Measurements from ENCODE around the gene BBS2.
"Not testable (repeated sequence)": the region's sequence is repeated elsewhere in the genome, so short reads cannot be mapped to it uniquely, and the experiment has no call there.

The BBS2 gene

GRCh38 chr16:56493815-56494214 is 26.0 kb downstream of the BBS2 start:
- Histone ChIP-seq H3K4me1 (ENCODE audit: control insufficient read depth in 5 of 5, insufficient read depth in 5 of 5, low read length in 5 of 5) (no peaks in the 10 kb centered on the region), H3K27ac (ENCODE audit: low read depth, low read length) (no peak overlapping the region), H3K27me3 (ENCODE audit: control insufficient read depth in 5 of 5, insufficient read depth in 4 of 5, low read length in 5 of 5) (no peaks in the 10 kb centered on the region), H3K9ac (ENCODE audit: low read length in 5 of 5) (no peak overlapping the region), H3K36me3 (ENCODE audit: control insufficient read depth in 5 of 5, insufficient read depth in 5 of 5, low read length in 5 of 5) (peaks cover 29 to 39% (median 38%) of the 10 kb centered on the region in 5 donors), H3K9me3 (ENCODE audit: control insufficient read depth in 5 of 5, low read length in 5 of 5) (no peaks in the 10 kb centered on the region), H3K4me3 (ENCODE audit: low read depth in 1 of 5, low read length in 5 of 5) (no peak overlapping the region)

GRCh38 chr16:56493126-56493525 is 26.7 kb downstream of the BBS2 start:
- peaks cover 22 to 33% (median 31%) of the 10 kb centered on the region in 5 donors for H3K36me3 ChIP-seq (ENCODE audit: control insufficient read depth in 5 of 5, insufficient read depth in 5 of 5, low read length in 5 of 5)
- no peaks in the 10 kb centered on the region for H3K9me3 ChIP-seq (ENCODE audit: control insufficient read depth in 5 of 5, low read length in 5 of 5)
- H3K9ac ChIP-seq (ENCODE audit: low read length in 5 of 5): no peak overlapping the region
- no peak overlapping the region for H3K27ac ChIP-seq (ENCODE audit: low read depth, low read length)
- H3K4me1 ChIP-seq (ENCODE audit: control insufficient read depth in 5 of 5, insufficient read depth in 5 of 5, low read length in 5 of 5): no peaks in the 10 kb centered on the region
- no peak overlapping the region for H3K4me3 ChIP-seq (ENCODE audit: low read depth in 1 of 5, low read length in 5 of 5)
- H3K27me3 ChIP-seq (ENCODE audit: control insufficient read depth in 5 of 5, insufficient read depth in 4 of 5, low read length in 5 of 5): no peaks in the 10 kb centered on the region

- Histone ChIP-seq H3K4me3 (ENCODE audit: low read depth in 1 of 5, low read length in 5 of 5) (no peak overlapping the region), H3K36me3 (ENCODE audit: control insufficient read depth in 5 of 5, insufficient read depth in 5 of 5, low read length in 5 of 5) (peaks cover 9 to 20% (median 17%) of the 10 kb centered on the region in 5 donors), H3K27ac (ENCODE audit: low read depth, low read length) (no peak overlapping the region), H3K9ac (ENCODE audit: low read length in 5 of 5) (no peak overlapping the region), H3K27me3 (ENCODE audit: control insufficient read depth in 5 of 5, insufficient read depth in 4 of 5, low read length in 5 of 5) (no peaks in the 10 kb centered on the region), H3K4me1 (ENCODE audit: control insufficient read depth in 5 of 5, insufficient read depth in 5 of 5, low read length in 5 of 5) (no peaks in the 10 kb centered on the region), H3K9me3 (ENCODE audit: control insufficient read depth in 5 of 5, low read length in 5 of 5) (no peaks in the 10 kb centered on the region)
Measured at GRCh38 chr16:56491657-56492261, 28.1 kb downstream of the BBS2 start.

- not testable (repeated sequence) for H3K9me3 ChIP-seq (ENCODE audit: control insufficient read depth in 5 of 5, low read length in 5 of 5); H3K4me3 ChIP-seq (ENCODE audit: low read depth in 1 of 5, low read length in 5 of 5); H3K4me1 ChIP-seq (ENCODE audit: control insufficient read depth in 5 of 5, insufficient read depth in 5 of 5, low read length in 5 of 5); H3K27me3 ChIP-seq (ENCODE audit: control insufficient read depth in 5 of 5, insufficient read depth in 4 of 5, low read length in 5 of 5); H3K27ac ChIP-seq (ENCODE audit: low read depth, low read length); H3K9ac ChIP-seq (ENCODE audit: low read length in 5 of 5)
- peaks cover 7 to 27% (median 17%) of the 10 kb centered on the region in 5 donors for H3K36me3 ChIP-seq (ENCODE audit: control insufficient read depth in 5 of 5, insufficient read depth in 5 of 5, low read length in 5 of 5)
Measured at GRCh38 chr16:56488868-56489267, 31.0 kb downstream of the BBS2 start.

GRCh38 chr16:56488035-56488434 is 31.8 kb downstream of the BBS2 start:
- Histone ChIP-seq H3K9ac (ENCODE audit: low read length in 5 of 5) (no peak overlapping the region), H3K4me3 (ENCODE audit: low read depth in 1 of 5, low read length in 5 of 5) (no peak overlapping the region), H3K27ac (ENCODE audit: low read depth, low read length) (no peak overlapping the region), H3K27me3 (ENCODE audit: control insufficient read depth in 5 of 5, insufficient read depth in 4 of 5, low read length in 5 of 5) (no peaks in the 10 kb centered on the region), H3K4me1 (ENCODE audit: control insufficient read depth in 5 of 5, insufficient read depth in 5 of 5, low read length in 5 of 5) (no peaks in the 10 kb centered on the region), H3K36me3 (ENCODE audit: control insufficient read depth in 5 of 5, insufficient read depth in 5 of 5, low read length in 5 of 5) (peaks cover 11 to 32% (median 19%) of the 10 kb centered on the region in 5 donors), H3K9me3 (ENCODE audit: control insufficient read depth in 5 of 5, low read length in 5 of 5) (no peaks in the 10 kb centered on the region)

GRCh38 chr16:56483394-56483793 is 36.4 kb downstream of the BBS2 start:
- H3K27ac ChIP-seq (ENCODE audit: low read depth, low read length): no peak overlapping the region
- no peak overlapping the region for H3K4me3 ChIP-seq (ENCODE audit: low read depth in 1 of 5, low read length in 5 of 5)
- H3K9me3 ChIP-seq (ENCODE audit: control insufficient read depth in 5 of 5, low read length in 5 of 5): no peaks in the 10 kb centered on the region
- peaks cover 0 to 8% (median 7%) of the 10 kb centered on the region in 5 donors for H3K4me1 ChIP-seq (ENCODE audit: control insufficient read depth in 5 of 5, insufficient read depth in 5 of 5, low read length in 5 of 5)
- peaks cover 30 to 48% (median 33%) of the 10 kb centered on the region in 5 donors for H3K36me3 ChIP-seq (ENCODE audit: control insufficient read depth in 5 of 5, insufficient read depth in 5 of 5, low read length in 5 of 5)
- H3K9ac ChIP-seq (ENCODE audit: low read length in 5 of 5): no peak overlapping the region
- no peaks in the 10 kb centered on the region for H3K27me3 ChIP-seq (ENCODE audit: control insufficient read depth in 5 of 5, insufficient read depth in 4 of 5, low read length in 5 of 5)

GRCh38 chr16:56482683-56483236 is 37.1 kb downstream of the BBS2 start:
- Histone ChIP-seq H3K4me1 (ENCODE audit: control insufficient read depth in 5 of 5, insufficient read depth in 5 of 5, low read length in 5 of 5) (peaks cover 0 to 8% (median 7%) of the 10 kb centered on the region in 5 donors), H3K36me3 (ENCODE audit: control insufficient read depth in 5 of 5, insufficient read depth in 5 of 5, low read length in 5 of 5) (peaks cover 32 to 55% (median 36%) of the 10 kb centered on the region in 5 donors), H3K27ac (ENCODE audit: low read depth, low read length) (no peak overlapping the region), H3K9ac (ENCODE audit: low read length in 5 of 5) (no peak overlapping the region), H3K4me3 (ENCODE audit: low read depth in 1 of 5, low read length in 5 of 5) (no peak overlapping the region), H3K9me3 (ENCODE audit: control insufficient read depth in 5 of 5, low read length in 5 of 5) (no peaks in the 10 kb centered on the region), H3K27me3 (ENCODE audit: control insufficient read depth in 5 of 5, insufficient read depth in 4 of 5, low read length in 5 of 5) (no peaks in the 10 kb centered on the region)

- Histone ChIP-seq H3K4me3 (ENCODE audit: low read depth in 1 of 5, low read length in 5 of 5) (no peak overlapping the region), H3K36me3 (ENCODE audit: control insufficient read depth in 5 of 5, insufficient read depth in 5 of 5, low read length in 5 of 5) (peaks cover 41 to 65% (median 43%) of the 10 kb centered on the region in 5 donors), H3K27me3 (ENCODE audit: control insufficient read depth in 5 of 5, insufficient read depth in 4 of 5, low read length in 5 of 5) (no peaks in the 10 kb centered on the region), H3K9ac (ENCODE audit: low read length in 5 of 5) (no peak overlapping the region), H3K4me1 (ENCODE audit: control insufficient read depth in 5 of 5, insufficient read depth in 5 of 5, low read length in 5 of 5) (peaks cover 0 to 8% (median 7%) of the 10 kb centered on the region in 5 donors), H3K27ac (ENCODE audit: low read depth, low read length) (no peak overlapping the region), H3K9me3 (ENCODE audit: control insufficient read depth in 5 of 5, low read length in 5 of 5) (no peaks in the 10 kb centered on the region)
Measured at GRCh38 chr16:56481468-56482122, 38.2 kb downstream of the BBS2 start.

- no peak overlapping the region for H3K9ac ChIP-seq (ENCODE audit: low read length in 5 of 5)
- H3K27me3 ChIP-seq (ENCODE audit: control insufficient read depth in 5 of 5, insufficient read depth in 4 of 5, low read length in 5 of 5): no peaks in the 10 kb centered on the region
- no peaks in the 10 kb centered on the region for H3K9me3 ChIP-seq (ENCODE audit: control insufficient read depth in 5 of 5, low read length in 5 of 5)
- no peak overlapping the region for H3K27ac ChIP-seq (ENCODE audit: low read depth, low read length)
- H3K36me3 ChIP-seq (ENCODE audit: control insufficient read depth in 5 of 5, insufficient read depth in 5 of 5, low read length in 5 of 5): peaks cover 42 to 68% (median 48%) of the 10 kb centered on the region in 5 donors
- H3K4me3 ChIP-seq (ENCODE audit: low read depth in 1 of 5, low read length in 5 of 5): no peak overlapping the region
- H3K4me1 ChIP-seq (ENCODE audit: control insufficient read depth in 5 of 5, insufficient read depth in 5 of 5, low read length in 5 of 5): peaks cover 0 to 8% (median 7%) of the 10 kb centered on the region in 5 donors
Measured at GRCh38 chr16:56480776-56481467, 38.9 kb downstream of the BBS2 start.

- no peak overlapping the region for H3K9ac ChIP-seq (ENCODE audit: low read length in 5 of 5)
- H3K36me3 ChIP-seq (ENCODE audit: control insufficient read depth in 5 of 5, insufficient read depth in 5 of 5, low read length in 5 of 5): peaks cover 42 to 73% (median 57%) of the 10 kb centered on the region in 5 donors
- H3K4me1 ChIP-seq (ENCODE audit: control insufficient read depth in 5 of 5, insufficient read depth in 5 of 5, low read length in 5 of 5): peaks cover 0 to 8% (median 7%) of the 10 kb centered on the region in 5 donors
- H3K27ac ChIP-seq (ENCODE audit: low read depth, low read length): no peak overlapping the region
- no peaks in the 10 kb centered on the region for H3K27me3 ChIP-seq (ENCODE audit: control insufficient read depth in 5 of 5, insufficient read depth in 4 of 5, low read length in 5 of 5)
- no peaks in the 10 kb centered on the region for H3K9me3 ChIP-seq (ENCODE audit: control insufficient read depth in 5 of 5, low read length in 5 of 5)
- no peak overlapping the region for H3K4me3 ChIP-seq (ENCODE audit: low read depth in 1 of 5, low read length in 5 of 5)
Measured at GRCh38 chr16:56479469-56479868, 40.4 kb downstream of the BBS2 start.

All from subcutaneous abdominal adipose tissue (tissue), 5 donors.